CD14-positive monocyte (primary cell): ENCODE results near the gene SPATA12. TPM values are rescaled to one million over a fixed set of nuclear protein-coding genes. Genes with fewer than 3 reads are reported as not detected.

Source experiments
- DNase-seq, 3 donors: peaks; one replicate each; pipeline ENCODE4 v3.0.0-alpha.2; 2011 to 2022
- H2AFZ ChIP-seq: 2 replicates; pipeline ENCODE4 v1.6.0; 2012; ENCODE audit warnings: mild to moderate bottlenecking, low read depth, low read length, inconsistent platforms; ENCODE audit not compliant: insufficient read depth, poor library complexity, severe bottlenecking
- H3K27ac ChIP-seq, 2 donors: 1 replicate in 1 of 2; 2 replicates in 1 of 2; pipeline ENCODE4 v1.5.1; 2012 to 2013; ENCODE audit warnings: low read length in 2 of 2, control low read depth in 1 of 2, inconsistent platforms in 1 of 2, low read depth in 1 of 2, mild to moderate bottlenecking in 1 of 2
- H3K27me3 ChIP-seq, 2 donors: one replicate each; pipeline versions ENCODE4 v1.6.0 to v1.6.1; 2011 to 2013; ENCODE audit warnings: low read length in 2 of 2; ENCODE audit not compliant: control insufficient read depth in 2 of 2, insufficient read depth in 2 of 2
- H3K36me3 ChIP-seq, 2 donors: replicated peaks in 1 of 2; 1 replicate in 1 of 2; 2 replicates in 1 of 2; pipeline versions ENCODE4 v1.5.1 to v1.6.1; 2012 to 2013; ENCODE audit warnings: low read length in 2 of 2, control low read depth in 1 of 2, inconsistent platforms in 1 of 2, mild to moderate bottlenecking in 1 of 2; ENCODE audit not compliant: insufficient read depth in 2 of 2, control insufficient read depth in 1 of 2
- H3K4me1 ChIP-seq, 2 donors: 1 replicate in 1 of 2; 2 replicates in 1 of 2; pipeline versions ENCODE4 v1.5.1 to v1.6.1; 2012 to 2013; ENCODE audit warnings: low read length in 2 of 2, control low read depth in 1 of 2, inconsistent platforms in 1 of 2, mild to moderate bottlenecking in 1 of 2, moderate library complexity in 1 of 2; ENCODE audit not compliant: insufficient read depth in 2 of 2, control insufficient read depth in 1 of 2
- H3K4me2 ChIP-seq: replicated peaks from 2 replicates; pipeline ENCODE3; 2012; ENCODE audit warnings: low read length, moderate library complexity, mild to moderate bottlenecking; ENCODE audit not compliant: poor library complexity, severe bottlenecking; ENCODE audit errors: extremely low read depth
- H3K4me3 ChIP-seq, 3 experiments: fragments of 200-600 bp in 1 of 3; sonication (generic) in 1 of 3; replicated peaks in 1 of 3; 1 replicate in 2 of 3; 2 replicates in 1 of 3; pipeline ENCODE4 v1.5.1; 2011 to 2013; ENCODE audit warnings: low read length in 3 of 3, mild to moderate bottlenecking in 3 of 3, control low read depth in 2 of 3, low read depth in 2 of 3, inconsistent platforms in 1 of 3, moderate library complexity in 1 of 3
- H3K79me2 ChIP-seq: 2 replicates; pipeline ENCODE4 v1.6.0; 2012; ENCODE audit warnings: mild to moderate bottlenecking, control low read depth, inconsistent platforms, low read length, moderate library complexity; ENCODE audit not compliant: insufficient read depth
- H3K9ac ChIP-seq: 2 replicates; pipeline ENCODE4 v1.6.0; 2017; ENCODE audit warnings: low read length, mild to moderate bottlenecking; ENCODE audit not compliant: insufficient read depth, poor library complexity, severe bottlenecking
- H3K9me3 ChIP-seq, 2 donors: replicated peaks in 1 of 2; 1 replicate in 1 of 2; 2 replicates in 1 of 2; pipeline versions ENCODE4 v1.5.1 to v1.6.1; 2012 to 2013; ENCODE audit warnings: low read length in 2 of 2, control low read depth in 1 of 2; ENCODE audit not compliant: control insufficient read depth in 1 of 2, insufficient read depth in 1 of 2
- H4K20me1 ChIP-seq: 2 replicates; pipeline ENCODE4 v1.6.0; 2012; ENCODE audit warnings: mild to moderate bottlenecking, low read length, control low read depth, moderate library complexity; ENCODE audit not compliant: insufficient read depth
- H3K27ac Mint-ChIP-seq, 7 donors: one replicate each; pipeline ENCODE4 v1.8.0; 2020; ENCODE audit warnings: mild to moderate bottlenecking in 7 of 7, mixed read lengths in 7 of 7, moderate library complexity in 6 of 7, inconsistent platforms in 2 of 7
- H3K27me3 Mint-ChIP-seq, 3 donors: one replicate each; pipeline ENCODE4 v1.8.0; 2021 to 2022; ENCODE audit warnings: low read depth in 3 of 3, mild to moderate bottlenecking in 3 of 3, mixed read lengths in 3 of 3, moderate library complexity in 3 of 3, inconsistent platforms in 1 of 3
- H3K36me3 Mint-ChIP-seq, 2 donors: one replicate each; pipeline ENCODE4 v1.8.0; 2020; ENCODE audit warnings: mixed read lengths in 2 of 2, inconsistent platforms in 1 of 2, mild to moderate bottlenecking in 1 of 2
- H3K4me1 Mint-ChIP-seq: one replicate; pipeline ENCODE4 v1.8.0; 2020; ENCODE audit warnings: mild to moderate bottlenecking, mixed read lengths
- H3K4me3 Mint-ChIP-seq, 2 donors: one replicate each; pipeline ENCODE4 v1.8.0; 2020; ENCODE audit warnings: mild to moderate bottlenecking in 2 of 2, mixed read lengths in 2 of 2, moderate library complexity in 1 of 2
- H3K9me3 Mint-ChIP-seq, 7 donors: one replicate each; pipeline ENCODE4 v1.8.0; 2020 to 2022; ENCODE audit warnings: mixed read lengths in 7 of 7, mild to moderate bottlenecking in 6 of 7, moderate library complexity in 6 of 7, inconsistent platforms in 2 of 7
- WGBS: methylation state at CpG from one replicate; pipeline ENCODE4 v1.1.5; 2013; ENCODE audit warnings: missing lambda C conversion rate; ENCODE audit not compliant: insufficient coverage; 5-methylcytosine and 5-hydroxymethylcytosine counted together
- intact Hi-C, 2 donors: fragments of 100-400 bp; cut with micrococcal nuclease; formaldehyde crosslinking; loops; one replicate each; pipeline versions ENCODE4 v1.15.0 to v1.15.1; 2023
- polyA plus RNA-seq, 3 donors: library from polyadenylated mRNA; depleted of rRNA in 1 of 3; unstranded in 2 of 3; stranded (reverse) in 1 of 3; fragments of 300-500 nt in 2 of 3; fragments of >200 nt in 1 of 3; fragmentation: Illumina TruSeq in 2 of 3; gene quantifications; 1 replicate in 2 of 3; 2 replicates in 1 of 3; pipeline ENCODE4 v1.2.3, GENCODE V29; 2012 to 2021
- TF ChIP-seq, protein P1 (sequence below): fragments of 200-600 bp; IDR thresholded peaks from one replicate; pipeline ENCODE4 v1.8.0; 2022; ENCODE audit warnings: antibody characterized with exemption, mild to moderate bottlenecking

The SPATA12 gene
- polyA plus RNA-seq, 3 donors: 0.07 to 0.16 (median 0.10) TPM

DNA sequence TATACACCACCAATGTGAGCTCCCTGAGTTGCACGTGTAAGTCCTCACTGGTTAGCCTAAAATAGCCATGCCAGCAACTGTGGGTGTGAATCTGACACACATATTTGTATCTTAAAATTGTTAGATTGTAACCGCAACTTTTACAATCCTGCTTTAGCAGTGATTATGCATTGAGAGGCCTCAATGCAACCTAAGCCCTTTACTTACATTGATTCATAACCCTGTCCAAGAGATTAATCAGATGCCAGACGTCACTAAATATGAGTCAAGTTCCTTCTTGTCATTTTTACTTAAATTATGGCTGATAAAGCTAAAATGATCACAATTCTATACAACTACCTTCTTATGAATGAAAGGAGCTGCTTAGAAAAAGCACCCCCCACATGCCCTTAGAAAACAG is 57.8 kb downstream of the SPATA12 start:
- H3K9me3 ChIP-seq: no peaks in the 10 kb centered on the region
- no peaks in the 10 kb centered on the region for H3K79me2 ChIP-seq
- TF ChIP-seq, protein P1, sequence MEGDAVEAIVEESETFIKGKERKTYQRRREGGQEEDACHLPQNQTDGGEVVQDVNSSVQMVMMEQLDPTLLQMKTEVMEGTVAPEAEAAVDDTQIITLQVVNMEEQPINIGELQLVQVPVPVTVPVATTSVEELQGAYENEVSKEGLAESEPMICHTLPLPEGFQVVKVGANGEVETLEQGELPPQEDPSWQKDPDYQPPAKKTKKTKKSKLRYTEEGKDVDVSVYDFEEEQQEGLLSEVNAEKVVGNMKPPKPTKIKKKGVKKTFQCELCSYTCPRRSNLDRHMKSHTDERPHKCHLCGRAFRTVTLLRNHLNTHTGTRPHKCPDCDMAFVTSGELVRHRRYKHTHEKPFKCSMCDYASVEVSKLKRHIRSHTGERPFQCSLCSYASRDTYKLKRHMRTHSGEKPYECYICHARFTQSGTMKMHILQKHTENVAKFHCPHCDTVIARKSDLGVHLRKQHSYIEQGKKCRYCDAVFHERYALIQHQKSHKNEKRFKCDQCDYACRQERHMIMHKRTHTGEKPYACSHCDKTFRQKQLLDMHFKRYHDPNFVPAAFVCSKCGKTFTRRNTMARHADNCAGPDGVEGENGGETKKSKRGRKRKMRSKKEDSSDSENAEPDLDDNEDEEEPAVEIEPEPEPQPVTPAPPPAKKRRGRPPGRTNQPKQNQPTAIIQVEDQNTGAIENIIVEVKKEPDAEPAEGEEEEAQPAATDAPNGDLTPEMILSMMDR: no peak
- no peak overlapping the region for H3K9ac ChIP-seq
- WGBS: no CpG with 5 or more reads among the region's 3 CpGs
- H3K27me3 Mint-ChIP-seq: peaks cover 2 to 4% (median 4%) of the 10 kb centered on the region in 3 donors
- DNase-seq: no peak
- no peak overlapping the region for H3K4me2 ChIP-seq
- no peaks in the 10 kb centered on the region for H3K4me1 ChIP-seq
- no peaks in the 10 kb centered on the region for H3K36me3 ChIP-seq
- no peak overlapping the region for H3K4me3 ChIP-seq
- H3K36me3 Mint-ChIP-seq: no peaks in the 10 kb centered on the region
- no peak overlapping the region for H2AFZ ChIP-seq
- no peak overlapping the region for H3K27ac Mint-ChIP-seq
- H3K4me1 Mint-ChIP-seq: no peaks in the 10 kb centered on the region
- H3K9me3 Mint-ChIP-seq: no peaks in the 10 kb centered on the region
- no peak overlapping the region for H3K4me3 Mint-ChIP-seq
- no peaks in the 10 kb centered on the region for H4K20me1 ChIP-seq
- no peak overlapping the region for H3K27ac ChIP-seq
- no peaks in the 10 kb centered on the region for H3K27me3 ChIP-seq
- intact Hi-C loops: no loop called here

GRCh38 chr3:57120040-57120439 is 59.6 kb downstream of the SPATA12 start:
- Histone ChIP-seq H3K9ac (no peak overlapping the region), H3K9me3 (no peaks in the 10 kb centered on the region), H3K36me3 (no peaks in the 10 kb centered on the region), H3K4me1 (no peaks in the 10 kb centered on the region), H3K79me2 (no peaks in the 10 kb centered on the region), H2AFZ (no peak overlapping the region), H3K27me3 (no peaks in the 10 kb centered on the region), H3K27ac (no peak overlapping the region), H3K4me3 (no peak overlapping the region), H4K20me1 (no peaks in the 10 kb centered on the region), H3K4me2 (no peak overlapping the region)
- Mint-ChIP-seq H3K36me3 (no peaks in the 10 kb centered on the region), H3K27ac (no peak overlapping the region), H3K4me1 (no peaks in the 10 kb centered on the region), H3K27me3 (peaks cover 0 to 4% (median 2%) of the 10 kb centered on the region in 3 donors), H3K9me3 (no peaks in the 10 kb centered on the region), H3K4me3 (no peak overlapping the region)
- 87% methylated on average over 3 of the region's 3 CpGs for WGBS
- intact Hi-C loops: no loop called here
- TF ChIP-seq, protein P1: no peak
- no peak for DNase-seq
